GM19463 (cell line): ENCODE results near the gene BCL2L1.

ENCODE experiments used
- ATAC-seq: cut with Tn5 transposase; IDR thresholded peaks from one replicate; pipeline ENCODE4 v1.9.1; 2021; ENCODE audit warnings: mild to moderate bottlenecking, moderate library complexity; ENCODE audit not compliant: unreplicated experiment

BCL2L1 gene

GRCh38 chr20:31694842-31695593, 27.6 kb downstream of the BCL2L1 start:
- no peak for ATAC-seq

DNA sequence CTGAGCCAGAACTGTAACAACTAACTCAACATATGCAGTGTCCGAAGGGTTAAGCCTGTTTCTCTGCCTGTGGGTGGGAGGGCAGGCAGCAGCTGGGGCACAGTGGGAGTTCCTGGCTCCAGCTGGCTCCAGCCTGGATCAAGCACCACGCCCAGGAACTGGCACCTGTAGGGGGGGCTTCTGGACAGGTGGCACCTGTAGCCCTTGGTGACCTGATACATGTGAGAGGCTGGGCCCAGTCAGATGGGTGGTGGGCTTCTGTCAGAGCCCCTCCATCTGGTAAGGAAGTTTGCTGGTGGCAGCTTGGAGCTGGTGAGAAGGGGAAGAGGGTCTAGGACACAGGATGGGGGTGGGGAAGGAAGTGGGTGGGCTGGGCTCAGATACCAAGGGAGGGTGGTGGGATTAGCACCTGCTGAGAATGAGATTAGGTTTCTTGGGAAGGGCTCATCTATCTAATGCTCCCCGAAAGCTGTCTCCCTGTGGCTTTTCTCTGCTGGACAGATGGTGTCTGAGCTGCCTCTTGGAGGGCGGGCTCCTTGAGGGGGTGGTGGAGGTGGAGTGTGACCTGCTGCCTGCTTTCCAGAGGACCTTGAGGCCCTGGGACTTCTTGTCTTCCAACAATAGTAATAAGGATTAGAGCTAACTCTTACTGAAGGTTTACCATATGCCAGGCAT, 28.5 kb downstream of the BCL2L1 start:
- ATAC-seq, result no peak

DNA sequence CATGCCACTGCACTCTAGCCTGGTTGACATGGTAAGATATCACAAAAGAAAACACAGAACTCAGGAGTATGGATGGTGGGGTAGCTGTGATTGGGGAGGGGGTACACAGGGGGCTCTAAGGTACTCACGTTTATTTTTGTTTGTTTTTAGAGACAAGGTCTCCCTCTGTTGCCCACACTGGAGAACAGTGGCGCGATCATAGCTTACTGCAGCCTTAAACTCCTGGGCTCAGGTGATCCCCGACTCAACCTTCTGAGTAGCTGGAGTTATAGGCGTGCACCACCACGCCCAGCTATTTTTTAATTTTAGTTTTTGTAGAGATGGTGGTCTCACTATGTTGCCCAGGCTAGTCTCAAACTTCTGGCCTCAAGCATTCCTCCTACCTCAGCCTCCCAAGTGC, 29.3 kb downstream of the BCL2L1 start:
- no peak for ATAC-seq

- peak; percentile 69 for ATAC-seq
Observed at GRCh38 chr20:31691646-31692275, 30.9 kb downstream of the BCL2L1 start.

DNA sequence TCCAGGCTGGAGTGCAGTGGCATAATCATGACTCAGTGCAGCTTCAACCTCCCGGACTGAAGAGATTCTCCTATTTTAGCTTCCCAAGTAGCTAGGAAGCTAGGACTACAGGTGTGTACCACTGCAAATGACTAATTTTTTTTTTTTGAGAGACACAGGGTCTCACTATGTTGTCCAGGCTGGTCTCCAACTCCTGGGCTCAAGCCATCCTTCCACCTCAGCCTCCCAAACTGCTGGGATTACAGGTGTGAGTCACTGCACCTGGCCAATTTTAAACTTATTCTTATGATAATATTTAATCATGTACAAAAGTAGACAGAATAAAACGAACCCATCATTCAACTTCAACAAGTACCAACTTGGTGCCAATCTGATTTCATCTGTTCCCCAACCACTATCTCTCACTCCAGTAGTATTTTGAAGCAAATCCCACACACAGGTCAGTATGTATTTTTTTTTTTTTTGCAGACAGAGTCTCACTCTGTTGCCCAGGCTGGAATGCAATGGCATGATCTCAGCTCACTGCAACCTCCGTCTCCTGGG, 32.5 kb downstream of the BCL2L1 start:
- no peak for ATAC-seq

DNA sequence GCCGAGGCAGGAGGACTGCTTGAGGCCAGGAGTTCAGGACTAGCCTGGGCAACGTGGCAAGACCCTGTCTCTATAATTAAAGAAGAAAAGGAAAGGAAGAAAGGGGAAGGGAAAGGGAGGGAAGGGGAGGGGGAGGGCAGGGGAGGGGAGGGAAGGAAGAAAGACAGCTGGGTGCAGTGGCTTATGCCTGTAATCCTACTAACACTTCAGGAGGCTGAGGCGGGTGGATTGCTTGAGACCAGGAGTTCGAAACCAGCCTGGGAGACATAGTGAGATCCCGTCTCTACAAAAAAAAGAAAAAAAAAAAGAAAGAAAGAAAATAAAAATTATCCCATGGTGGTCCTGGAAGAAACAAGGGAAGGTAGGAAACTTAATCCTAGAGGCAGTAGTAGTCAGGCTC, 33.5 kb downstream of the BCL2L1 start:
- ATAC-seq, result no peak

- no peak for ATAC-seq
Observed at GRCh38 chr20:31687777-31688176, 34.9 kb downstream of the BCL2L1 start.

- no peak for ATAC-seq
Observed at GRCh38 chr20:31685853-31686643, 36.6 kb downstream of the BCL2L1 start.

DNA sequence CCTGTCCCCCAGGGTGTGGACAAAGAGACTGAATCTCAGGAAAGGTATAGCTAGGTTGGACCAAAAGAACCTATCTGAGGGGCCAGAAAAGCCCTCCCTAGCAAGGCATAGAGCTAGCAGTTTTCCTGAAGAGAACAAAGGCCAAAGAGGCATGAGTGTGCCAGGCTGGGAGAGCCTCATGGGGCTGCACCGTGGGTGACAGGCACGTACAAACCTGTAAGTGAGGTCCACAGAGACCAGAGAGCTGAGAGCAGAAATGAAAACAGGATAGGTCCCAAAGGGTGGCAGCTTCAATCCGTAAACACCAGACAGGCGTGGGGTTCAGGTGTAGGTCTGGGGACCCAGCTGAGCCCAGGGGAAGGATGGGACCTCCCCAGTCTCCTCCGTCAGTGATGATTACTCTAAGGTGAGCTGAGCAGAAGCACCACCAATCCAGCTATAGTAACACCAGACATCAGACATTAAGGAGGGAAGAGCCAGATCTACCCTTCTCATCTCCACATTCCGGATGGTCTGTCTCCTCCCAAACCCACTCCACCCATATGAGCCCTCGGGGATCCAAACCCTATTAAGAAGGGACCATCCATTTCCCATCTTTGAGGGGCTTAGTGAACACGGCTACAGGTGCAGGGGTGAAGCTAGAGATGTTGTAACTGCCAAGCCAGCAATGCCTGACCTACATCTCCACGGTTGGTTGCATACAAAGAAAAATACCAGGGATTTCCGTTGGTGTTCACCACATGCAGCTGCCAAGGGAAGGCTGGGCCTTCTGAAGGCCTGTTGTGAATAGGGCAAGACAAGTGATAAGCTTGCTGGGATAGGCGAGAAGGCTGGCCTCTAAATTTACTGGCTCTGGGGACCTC, 38.3 kb downstream of the BCL2L1 start:
- peak; percentile 63 for ATAC-seq

DNA sequence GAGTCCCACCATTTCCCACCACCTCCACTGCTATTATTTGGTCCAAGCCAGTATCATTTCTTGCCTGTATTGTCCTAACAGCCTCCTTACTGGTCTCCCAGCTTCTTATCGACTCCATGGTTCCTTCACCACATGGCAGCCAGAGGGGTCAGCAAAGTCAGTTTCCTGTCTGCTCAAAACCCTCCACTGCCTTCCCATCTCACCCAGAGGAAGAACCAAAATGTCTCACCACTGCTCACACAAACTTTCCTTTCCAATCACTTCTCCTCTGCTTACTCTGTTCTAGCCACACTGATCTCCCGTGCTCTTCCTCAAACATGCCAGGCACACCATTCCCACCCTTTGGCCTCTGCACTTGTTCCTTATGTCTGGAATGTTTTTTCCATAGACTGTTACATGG, 39.7 kb downstream of the BCL2L1 start:
- no peak for ATAC-seq

DNA sequence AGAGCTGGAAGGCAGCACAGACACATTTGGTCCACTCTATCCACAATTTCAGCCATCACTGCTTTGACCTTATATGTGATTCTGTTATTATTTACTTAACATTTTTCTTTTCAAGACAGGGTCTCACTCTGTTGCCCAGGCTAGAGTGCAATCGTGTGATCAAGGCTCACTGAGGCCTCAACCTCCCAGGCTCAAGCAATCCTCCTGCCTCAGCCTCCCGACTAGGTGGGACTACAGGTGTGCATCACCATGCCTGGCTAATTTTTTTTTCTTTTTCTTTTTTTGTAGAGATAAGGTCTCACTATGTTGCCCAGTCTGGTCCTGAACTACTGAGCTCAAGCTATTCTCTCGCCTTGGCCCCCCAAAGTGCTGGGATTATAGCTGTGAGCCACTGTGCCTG, 40.3 kb downstream of the BCL2L1 start:
- no peak for ATAC-seq

- no peak for ATAC-seq
Observed at GRCh38 chr20:31681769-31682168, 40.9 kb downstream of the BCL2L1 start.

- ATAC-seq, result no peak
Observed at GRCh38 chr20:31681128-31681727, 41.4 kb downstream of the BCL2L1 start.

DNA sequence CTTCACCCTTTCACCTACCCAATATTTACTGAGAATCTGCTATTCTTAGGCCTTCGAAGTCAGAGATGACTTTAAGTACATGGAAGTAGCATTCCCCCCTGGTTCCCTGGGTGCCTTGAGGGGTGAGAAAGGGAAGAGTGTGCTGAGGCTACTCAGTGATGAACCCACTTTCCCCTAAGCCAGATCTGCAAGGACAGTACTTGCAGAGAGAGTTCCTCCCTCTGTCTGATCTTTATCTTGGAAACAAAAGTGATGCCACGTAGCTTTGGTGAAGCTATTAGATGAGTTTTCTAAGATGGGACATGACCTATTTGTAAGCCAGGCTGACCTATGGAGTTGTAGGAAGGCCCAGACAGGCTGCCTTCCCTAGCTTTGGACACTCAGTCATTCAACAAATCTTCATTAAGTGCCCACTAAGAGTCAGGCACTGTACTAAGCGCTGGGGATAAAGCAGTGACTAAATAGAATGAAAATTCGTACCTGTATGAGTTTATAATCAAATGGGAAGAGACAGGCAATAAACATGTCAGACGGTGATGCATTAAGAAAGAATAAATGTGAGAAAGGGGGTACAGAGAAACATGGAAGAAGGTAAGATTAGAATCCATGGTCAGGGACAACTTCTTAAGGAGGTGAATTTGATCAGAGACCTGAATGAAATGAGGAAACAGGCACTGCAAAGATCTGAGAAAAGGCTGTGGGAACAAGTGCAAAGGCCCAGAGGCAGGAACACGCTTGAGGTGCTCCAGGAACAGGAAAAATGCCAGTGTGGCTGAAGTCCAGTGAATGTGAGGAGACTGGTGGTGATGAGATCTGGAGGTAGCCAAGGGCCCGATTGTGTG, 42.2 kb downstream of the BCL2L1 start:
- ATAC-seq, result no peak

DNA sequence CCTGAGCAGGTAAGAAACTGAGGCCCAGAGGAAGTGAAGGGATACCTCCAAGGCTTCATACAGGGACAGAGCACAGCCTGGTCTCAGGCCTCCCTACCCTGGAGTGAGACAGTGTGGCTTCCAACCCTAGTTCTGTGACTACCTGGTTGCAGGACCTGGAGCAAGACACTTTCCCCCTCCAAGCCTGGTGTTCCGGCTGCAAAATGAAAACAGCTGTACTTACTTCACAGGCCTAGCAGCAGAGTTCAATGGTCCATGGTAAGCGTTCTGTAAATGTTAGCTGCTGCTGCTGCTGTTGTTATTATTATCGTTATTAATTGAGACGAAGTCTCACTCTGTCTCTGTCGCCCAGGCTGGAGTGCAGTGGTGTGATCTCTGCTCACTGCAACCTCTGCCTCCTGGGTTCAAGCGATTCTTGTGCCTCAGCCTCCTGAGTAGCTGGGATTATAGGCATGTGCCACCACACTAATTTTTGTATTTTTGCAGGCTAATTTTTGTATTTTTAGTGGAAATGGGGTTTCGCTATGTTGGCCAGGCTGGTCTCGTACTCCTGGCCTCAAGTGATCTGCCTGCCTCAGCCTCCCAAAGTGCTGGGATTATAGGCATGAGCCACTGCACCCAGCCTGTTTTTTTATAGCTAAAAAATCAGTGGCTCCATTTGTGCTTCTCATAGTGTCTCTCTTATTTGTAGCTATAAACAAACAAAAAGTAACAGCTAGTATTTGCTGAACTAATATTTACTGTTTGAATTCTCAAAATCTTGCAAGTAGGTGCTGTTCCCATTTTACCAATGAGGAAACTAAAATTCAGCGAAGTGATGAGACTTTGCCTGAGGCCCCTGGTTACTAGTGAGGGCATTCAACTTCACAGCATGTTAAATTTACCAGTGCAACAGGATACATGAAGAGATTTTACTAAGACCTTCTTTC, 43.0 kb downstream of the BCL2L1 start:
- no peak for ATAC-seq

DNA sequence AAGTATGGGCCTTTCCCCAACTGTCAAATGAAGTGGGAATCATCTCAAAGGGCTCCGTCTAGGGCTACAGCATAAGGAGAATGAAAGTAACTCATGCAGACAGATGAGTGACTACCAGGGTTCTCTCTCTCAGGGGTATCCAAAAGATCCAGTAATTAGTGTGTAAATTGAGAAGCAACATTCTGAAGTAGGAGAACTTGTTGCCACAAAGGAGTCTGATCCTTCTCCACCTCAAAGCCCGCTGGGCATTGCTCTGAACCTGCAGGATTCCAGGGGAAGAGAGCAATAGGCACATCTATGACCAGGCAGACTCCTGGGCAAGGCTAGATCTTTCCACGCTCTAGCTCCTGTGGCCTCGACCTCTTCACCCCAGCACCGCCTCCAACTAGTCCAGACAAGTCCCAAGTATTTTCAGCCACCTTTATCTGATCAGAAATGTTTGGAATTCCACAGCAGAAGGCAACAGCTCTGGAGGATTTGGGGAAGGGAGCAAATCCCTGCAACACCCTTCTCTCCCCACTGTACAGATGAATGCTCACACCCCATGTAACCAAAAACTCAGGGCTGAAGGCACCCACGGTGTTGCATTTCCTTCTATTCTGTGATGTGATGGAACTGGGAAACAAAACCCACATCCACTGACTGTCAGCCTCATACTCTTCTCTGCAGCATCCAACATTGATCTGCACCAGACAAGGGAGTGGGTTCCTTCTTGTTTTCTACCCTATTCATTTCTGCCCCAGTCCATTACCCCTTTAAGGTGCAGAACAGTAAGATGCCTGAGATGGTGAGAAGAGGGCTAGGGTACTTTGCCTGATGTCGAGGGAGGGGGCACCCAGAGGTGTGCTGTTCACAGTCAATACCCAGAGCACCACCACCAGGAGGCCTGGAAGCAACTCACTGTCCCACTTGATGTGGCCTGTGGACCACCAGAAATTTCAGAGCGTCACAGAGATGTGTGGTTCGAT, 44.0 kb downstream of the BCL2L1 start:
- ATAC-seq, result no peak
